ENCODE results near the gene DOCK9. TPM values are rescaled to one million over a fixed set of nuclear protein-coding genes. Genes with fewer than 3 reads are reported as not detected.

Gene DOCK9
- total and polyA plus RNA-seq, 2 donors (not counting 3 experiments of a cell fraction or from before 2014, with no cell fraction given), result 147 to 323 TPM

GRCh38 chr13:98957731-98958442 lies 20.0 kb downstream of the DOCK9 start:
- Histone ChIP-seq H3K27me3 (ENCODE audit: control insufficient read depth in 2 of 2, insufficient read depth in 2 of 2, low read length in 2 of 2) (no peaks in the 10 kb centered on the region), H3K9me3 (replicated peaks; ENCODE audit: control insufficient read depth, insufficient read depth, low read length) (no peaks in the 10 kb centered on the region), H4K20me1 (replicated peaks; ENCODE audit: control insufficient read depth, extremely low read depth, insufficient read depth, low read length) (no peaks in the 10 kb centered on the region), H3K4me1 (ENCODE audit: control insufficient read depth, extremely low read depth, insufficient read depth, low read length) (peaks cover 28% of the 10 kb centered on the region), H2AFZ (ENCODE audit: low read depth, low read length) (no peak overlapping the region), H3K9ac (replicated peaks; ENCODE audit: extremely low read depth, insufficient read depth, low read length) (no peak overlapping the region), H3K27ac (ENCODE audit: insufficient read depth, low read depth, low read length) (no peak overlapping the region), H3K4me2 (ENCODE audit: insufficient read depth, low read length) (no peak overlapping the region), H3K9me1 (replicated peaks; ENCODE audit: control insufficient read depth, extremely low read depth, insufficient read depth, low read length) (no peaks in the 10 kb centered on the region), H3K4me3 (replicated peaks in 1 of 3; ENCODE audit: insufficient read depth in 1 of 3, low read depth in 1 of 3, low read length in 3 of 3) (no peak overlapping the region), H3K36me3 (ENCODE audit: control insufficient read depth in 2 of 2, extremely low read depth in 1 of 2, insufficient read depth in 2 of 2, low read length in 2 of 2) (peaks cover 3 to 6% of the 10 kb centered on the region in 2 experiments), H3K79me2 (ENCODE audit: control insufficient read depth, insufficient read depth, low read length) (peaks cover 75% of the 10 kb centered on the region)
- BruUV-seq (replicated peaks), result no TSS peak
- intact Hi-C loops (cut with micrococcal nuclease), result no loop called here
- dilution Hi-C loops (cut with MboI; ENCODE audit: extremely low pct_ligation_motif_present, low sequenced_read_pairs), result no loop called here
- DNase-seq (ENCODE audit: low read depth, low spot score) (no peak), FAIRE-seq (no peak)
- ChIA-PET POLR2A (no interaction called here), CTCF (interaction anchor here (1.1 kb wide), 1 partner anchor 14 kb away, joined by 3 read pairs; no protein-coding TSS in a partner anchor)
- TF ChIP-seq CTCF (IDR thresholded peaks at IDR 0.05; ENCODE audit: extremely low read depth in 1 of 2, insufficient read depth in 1 of 2, low read depth in 1 of 2, low read length in 2 of 2) (no peak), POLR2A (IDR thresholded peaks at IDR 0.05; ENCODE audit: low read depth, low read length) (no peak), GATA2 (IDR thresholded peaks at IDR 0.05; ENCODE audit: insufficient read depth, insufficient read length, low read depth, low read length) (no peak), MAX (IDR thresholded peaks at IDR 0.05; ENCODE audit: insufficient read depth, insufficient read length) (no peak), EZH2 (IDR thresholded peaks at IDR 0.05; ENCODE audit: borderline replicate concordance, low read depth, low read length, severe bottlenecking) (no peak), POLR2AphosphoS5 (IDR thresholded peaks at IDR 0.05; ENCODE audit: insufficient read depth, low read depth, low read length) (no peak), MYC (IDR thresholded peaks at IDR 0.05; ENCODE audit: low read depth, low read length) (no peak), JUN (IDR thresholded peaks at IDR 0.05; ENCODE audit: borderline replicate concordance, insufficient read depth, insufficient read length, low read depth) (no peak), FOS (IDR thresholded peaks at IDR 0.05; ENCODE audit: borderline replicate concordance, insufficient read depth, low read length) (no peak)

Measured in endothelial cell of umbilical vein (primary cell).